Lung (tissue), 12 donors: Measurements from ENCODE around the gene SGSH. TPM values are rescaled to one million over a fixed set of nuclear protein-coding genes. Genes with fewer than 3 reads are reported as not detected.

Experiments used
- ATAC-seq: fragments of 200-7000 bp; cut with Tn5 transposase; one replicate; pipeline ENCODE4 v1.9.1; 2020; ENCODE audit warnings: moderate number of reproducible peaks; ENCODE audit not compliant: insufficient read depth, low FRiP score
- DNase-seq, 3 donors: peaks; one replicate each; pipeline ENCODE4 v3.0.0-alpha.2; 2013 to 2017
- H3K27ac ChIP-seq, 2 donors: one replicate each; pipeline ENCODE4 v1.5.1; 2013; ENCODE audit warnings: mild to moderate bottlenecking in 2 of 2, moderate library complexity in 2 of 2, control low read depth in 1 of 2, inconsistent platforms in 1 of 2, low read depth in 1 of 2, low read length in 1 of 2
- H3K27me3 ChIP-seq, 3 donors: one replicate each; pipeline ENCODE4 v1.5.1; 2013; ENCODE audit warnings: low read length in 2 of 3; ENCODE audit not compliant: control insufficient read depth in 3 of 3, insufficient read depth in 3 of 3
- H3K36me3 ChIP-seq, 4 donors: one replicate each; pipeline ENCODE4 v1.5.1; 2013; ENCODE audit warnings: low read length in 4 of 4, mild to moderate bottlenecking in 1 of 4, moderate library complexity in 1 of 4; ENCODE audit not compliant: control insufficient read depth in 4 of 4, insufficient read depth in 4 of 4
- H3K4me1 ChIP-seq, 5 donors: one replicate each; pipeline ENCODE4 v1.5.1; 2013; ENCODE audit warnings: low read length in 5 of 5, mild to moderate bottlenecking in 2 of 5, moderate library complexity in 1 of 5; ENCODE audit not compliant: control insufficient read depth in 5 of 5, insufficient read depth in 5 of 5
- H3K4me3 ChIP-seq: one replicate; pipeline ENCODE4 v1.5.1; 2013; ENCODE audit warnings: mild to moderate bottlenecking, control low read depth, moderate library complexity
- H3K9ac ChIP-seq, 2 donors: one replicate each; pipeline ENCODE4 v1.5.1; 2013; ENCODE audit warnings: low read length in 2 of 2, control low read depth in 1 of 2; ENCODE audit not compliant: insufficient read depth in 1 of 2
- H3K9me3 ChIP-seq, 4 donors: one replicate each; pipeline ENCODE4 v1.5.1; 2013; ENCODE audit warnings: low read length in 3 of 4, mild to moderate bottlenecking in 1 of 4, moderate library complexity in 1 of 4; ENCODE audit not compliant: control insufficient read depth in 4 of 4, insufficient read depth in 3 of 4
- CTCF ChIP-seq: IDR thresholded peaks from 2 replicates; pipeline ENCODE4 v1.5.1; 2012; ENCODE audit warnings: mild to moderate bottlenecking; ENCODE audit errors: control extremely low read depth, extremely low read depth
- WGBS, 2 donors: extraction: QIAGEN DNeasy Blood & Tissue Kit; methylation state at CpG; one replicate each; pipeline ENCODE4 v1.1.7; 2013; 5-methylcytosine and 5-hydroxymethylcytosine counted together
- polyA plus RNA-seq, 2 donors: library from polyadenylated mRNA; stranded (reverse); fragments of 200-250 nt; gene quantifications; one replicate each; pipeline ENCODE4 v1.2.1, GENCODE V29; 2013
- total RNA-seq, 2 donors: library from RNA; depleted of rRNA in 1 of 2; stranded (reverse); fragments of >200 nt in 1 of 2; gene quantifications; one replicate each; pipeline ENCODE4 v1.2.1, GENCODE V29; 2014 to 2021
- donor health status: control.
- donor health status: control.
- donor health status: Bipolar disorder and iron deficiency.
- donor health status: healthy.
- donor health status: DM: yes; HTN: yes; CAD: no.

The SGSH gene
- total and polyA plus RNA-seq, 4 donors: 27.5 to 75.1 (median 54.1) TPM

- Histone ChIP-seq H3K4me3 (no peak overlapping the region), H3K4me1 (no peaks in the 10 kb centered on the region), H3K27me3 (no peaks in the 10 kb centered on the region), H3K9me3 (peaks cover 0 to 8% (median 0%) of the 10 kb centered on the region in 4 donors), H3K27ac (no peak overlapping the region), H3K9ac (no peak overlapping the region), H3K36me3 (peaks cover 0 to 19% (median 16%) of the 10 kb centered on the region in 4 donors)
- 88 to 90% methylated on average over 14 of the region's 14 CpGs for WGBS, 2 donors
- DNase-seq (no peak), ATAC-seq (no peak)
- no peak for TF ChIP-seq CTCF
These were observed 8.3 kb upstream of the SGSH start for GRCh38 chr17:80228477-80228876.

DNA sequence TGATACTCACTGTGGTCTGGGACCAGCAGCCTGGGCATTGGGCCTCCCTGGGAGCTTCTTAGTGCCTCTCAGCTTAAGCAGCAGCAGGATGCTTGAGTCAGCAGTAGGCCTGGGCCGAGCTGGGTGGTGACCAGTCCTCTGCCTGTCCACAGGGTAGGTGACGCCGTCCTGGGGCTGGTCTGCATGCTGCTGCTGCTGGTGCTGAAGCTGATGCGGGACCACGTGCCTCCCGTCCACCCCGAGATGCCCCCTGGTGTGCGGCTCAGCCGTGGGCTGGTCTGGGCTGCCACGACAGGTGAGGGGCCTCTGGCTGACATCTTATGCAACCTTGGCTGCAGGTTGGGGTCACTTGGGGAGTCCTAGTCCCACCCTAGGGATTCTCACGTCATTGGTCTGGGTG, 7.5 kb upstream of the SGSH start:
- ATAC-seq (no peak), DNase-seq (no peak)
- Histone ChIP-seq H3K27ac (no peak overlapping the region), H3K27me3 (no peaks in the 10 kb centered on the region), H3K9ac (no peak overlapping the region), H3K9me3 (peaks cover 0 to 3% (median 0%) of the 10 kb centered on the region in 4 donors), H3K36me3 (peaks cover 0 to 18% (median 13%) of the 10 kb centered on the region in 4 donors), H3K4me3 (no peak overlapping the region), H3K4me1 (no peaks in the 10 kb centered on the region)
- TF ChIP-seq CTCF: no peak
- whole genome bisulfite sequencing, 2 donors: 96% methylated on average over 11 of the region's 11 CpGs

DNA sequence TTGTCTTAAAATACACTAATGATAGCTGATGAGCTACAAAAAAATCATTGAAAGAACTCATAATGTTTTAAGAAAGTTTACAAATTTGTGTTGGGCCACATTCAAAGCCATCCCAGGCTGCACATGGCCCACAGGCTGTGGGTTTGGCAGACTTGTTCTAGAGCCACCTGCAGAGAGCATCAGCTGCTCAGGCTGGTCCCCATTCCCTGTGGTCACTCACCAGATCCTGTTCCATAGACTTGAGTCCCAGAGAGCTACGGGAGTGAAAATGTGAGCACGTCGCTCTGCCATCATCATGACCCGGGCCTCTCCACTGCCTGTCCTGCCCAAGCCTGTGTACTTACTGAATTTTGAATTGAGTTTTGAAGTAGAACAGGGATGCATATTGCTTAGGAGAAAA, 7.0 kb upstream of the SGSH start:
- DNase-seq (no peak), ATAC-seq (no peak)
- Histone ChIP-seq H3K9me3 (peaks cover 0 to under 1% (median 0%) of the 10 kb centered on the region in 4 donors), H3K27ac (no peak overlapping the region), H3K4me3 (no peak overlapping the region), H3K27me3 (no peaks in the 10 kb centered on the region), H3K9ac (no peak overlapping the region), H3K4me1 (no peaks in the 10 kb centered on the region), H3K36me3 (peaks cover 0 to 15% (median 11%) of the 10 kb centered on the region in 4 donors)
- 92 to 96% methylated on average over 4 of the region's 4 CpGs for WGBS, 2 donors
- TF ChIP-seq CTCF: no peak

- Histone ChIP-seq H3K4me3 (no peak overlapping the region), H3K27me3 (no peaks in the 10 kb centered on the region), H3K27ac (no peak overlapping the region), H3K9ac (no peak overlapping the region), H3K4me1 (peaks cover 0 to 9% (median 5%) of the 10 kb centered on the region in 5 donors), H3K36me3 (peaks cover 0 to 15% (median 7%) of the 10 kb centered on the region in 4 donors), H3K9me3 (no peaks in the 10 kb centered on the region)
- no peak for ATAC-seq
- WGBS, 2 donors: 91 to 96% methylated on average over 6 of the region's 6 CpGs
- no peak for TF ChIP-seq CTCF
- DNase-seq: no peak
These were observed 5.1 kb upstream of the SGSH start for GRCh38 chr17:80225230-80225629.
